GM15510 (cell line): ENCODE measurements around the gene UBE2J2.
A peak's percentile ranks its signal among the peaks of the same experiment; 100 is the strongest.

ENCODE experiments used
- POLR2A ChIP-seq: IDR thresholded peaks from 3 replicates; pipeline ENCODE4 v1.6.1; 2011; ENCODE audit warnings: borderline replicate concordance; ENCODE audit not compliant: insufficient read length; ENCODE audit errors: extremely low read depth

The UBE2J2 gene

GRCh38 chr1:1273512-1274298 is at the start of gene UBE2J2:
TSS of gene UBE2J2 (minus strand) at chr1:1273854. CDS start at chr1:1267992, 5,862 bp downstream.
- TF ChIP-seq POLR2A = peak; percentile 80

GRCh38 chr1:1322952-1323351 is 49.3 kb upstream of the UBE2J2 start:
- no peak for TF ChIP-seq POLR2A

- no peak for TF ChIP-seq POLR2A
Measured at GRCh38 chr1:1322418-1322817, 48.8 kb upstream of the UBE2J2 start.

- TF ChIP-seq POLR2A = no peak
Measured at GRCh38 chr1:1321477-1321876, 47.8 kb upstream of the UBE2J2 start.

- no peak for TF ChIP-seq POLR2A
Measured at GRCh38 chr1:1320666-1321448, 47.2 kb upstream of the UBE2J2 start.

GRCh38 chr1:1319646-1319941 is 45.9 kb upstream of the UBE2J2 start:
- no peak for TF ChIP-seq POLR2A

- TF ChIP-seq POLR2A = no peak
Measured at GRCh38 chr1:1318777-1319645, 45.4 kb upstream of the UBE2J2 start.

GRCh38 chr1:1318131-1318652 is 44.5 kb upstream of the UBE2J2 start:
- no peak for TF ChIP-seq POLR2A

GRCh38 chr1:1317420-1317819 is 43.8 kb upstream of the UBE2J2 start:
- TF ChIP-seq POLR2A = no peak

GRCh38 chr1:1315435-1315954 is 41.8 kb upstream of the UBE2J2 start:
- no peak for TF ChIP-seq POLR2A

GRCh38 chr1:1314678-1315335 is 41.2 kb upstream of the UBE2J2 start:
- TF ChIP-seq POLR2A = no peak

GRCh38 chr1:1314237-1314586 is 40.6 kb upstream of the UBE2J2 start:
- TF ChIP-seq POLR2A = no peak

GRCh38 chr1:1313500-1314236 is 40.0 kb upstream of the UBE2J2 start:
- no peak for TF ChIP-seq POLR2A
